LNCaP clone FGC (cell line): Measurements from ENCODE around the gene ARHGEF16.

ENCODE experiments used
- DNase-seq: peaks from one replicate; pipeline ENCODE4 v3.0.0-alpha.2; 2011; ENCODE audit warnings: low read depth
- H3K4me3 ChIP-seq: 2 replicates; pipeline ENCODE4 v1.5.1; 2011; ENCODE audit warnings: mild to moderate bottlenecking, low read depth, low read length, control low read depth
- CTCF ChIP-seq: IDR thresholded peaks from 2 replicates; pipeline ENCODE4 v1.5.1; 2012; ENCODE audit warnings: mild to moderate bottlenecking; ENCODE audit not compliant: control insufficient read depth, insufficient read depth; ENCODE audit errors: extremely low read depth

Gene ARHGEF16

GRCh38 chr1:3451994-3452865 is 2.2 kb upstream of the ARHGEF16 start:
- H3K4me3 ChIP-seq, result no peak overlapping the region
- no peak for TF ChIP-seq CTCF
- no peak for DNase-seq

GRCh38 chr1:3452866-3453175 is 1.6 kb upstream of the ARHGEF16 start:
- TF ChIP-seq CTCF, result no peak
- no peak overlapping the region for H3K4me3 ChIP-seq
- no peak for DNase-seq

GRCh38 chr1:3453203-3453761 is 1.2 kb upstream of the ARHGEF16 start:
- DNase-seq, result no peak
- TF ChIP-seq CTCF, result peak; percentile 98
- peak overlapping the region; percentile 45 for H3K4me3 ChIP-seq

- H3K4me3 ChIP-seq, result peak overlapping the region; percentile 87
- DNase-seq, result no peak
- no peak for TF ChIP-seq CTCF
Measured at GRCh38 chr1:3454811-3455618, 550 bp downstream of the ARHGEF16 start.

GRCh38 chr1:3455670-3456448 is 1.4 kb downstream of the ARHGEF16 start:
- TF ChIP-seq CTCF, result no peak
- H3K4me3 ChIP-seq, result peak overlapping the region; percentile 87
- DNase-seq, result no peak

GRCh38 chr1:3456449-3456963 is 2.0 kb downstream of the ARHGEF16 start:
- no peak for TF ChIP-seq CTCF
- H3K4me3 ChIP-seq, result no peak overlapping the region
- DNase-seq, result no peak
